ENCODE measurements around the gene TUBB3. TPM values are rescaled to one million over a fixed set of nuclear protein-coding genes. Genes with fewer than 3 reads are reported as not detected.

The TUBB3 gene
- total RNA-seq, 1 experiment from 2014 or later, result 79.6 TPM

DNA sequence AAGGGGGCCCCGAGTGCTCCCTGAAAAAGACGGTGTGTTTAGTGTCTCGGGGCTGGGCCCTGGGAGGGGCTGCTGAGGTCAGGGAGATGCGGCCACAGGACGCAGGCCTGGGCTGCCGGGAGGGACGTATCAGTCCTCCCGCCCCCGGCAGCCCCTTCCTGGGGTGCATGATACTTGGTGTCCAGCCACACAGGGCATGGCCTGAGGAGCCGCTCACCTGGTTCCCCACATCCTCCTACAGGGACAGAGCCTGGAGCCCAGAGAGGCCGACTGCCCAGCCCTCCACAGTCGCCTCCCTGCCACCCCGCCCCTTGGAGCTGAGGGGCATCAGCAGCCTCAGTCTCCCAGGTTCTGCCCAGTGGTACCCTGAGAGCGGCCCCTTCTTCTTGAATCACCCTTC is 13.4 kb downstream of the TUBB3 start:
- POLR2A ChIA-PET (ENCODE audit: unreplicated experiment), result no interaction called here
- CTCF ChIA-PET, result no interaction called here
- Histone ChIP-seq H3K79me2 (ENCODE audit: low read depth) (no peaks in the 10 kb centered on the region), H3K4me3 (no peak overlapping the region), H3K9me3 (ENCODE audit: insufficient read depth, low read depth) (no peaks in the 10 kb centered on the region), H3K36me3 (ENCODE audit: low read depth) (no peaks in the 10 kb centered on the region), H3K27ac (no peak overlapping the region), H3F3A (ENCODE audit: insufficient read depth, low read depth) (no peaks in the 10 kb centered on the region), H3K9me2 (ENCODE audit: insufficient read depth) (no peaks in the 10 kb centered on the region), H4K20me1 (ENCODE audit: insufficient read depth) (no peaks in the 10 kb centered on the region), H3K4me1 (replicated peaks; ENCODE audit: insufficient read depth) (no peaks in the 10 kb centered on the region), H2AFZ (no peak overlapping the region), H3K4me2 (no peak overlapping the region), H3K27me3 (ENCODE audit: insufficient read depth, low read depth) (0 out of 2 replicates have a peak, but pooled peaks cover 6% of the 10 kb centered on the region)
- intact Hi-C loops (cut with micrococcal nuclease; ENCODE audit: unreplicated experiment), result no loop called here
- TF ChIP-seq CTCF (conservative IDR thresholded peaks at IDR 0.05), result no peak
- no peak for TF ChIP-seq EZH2 (IDR thresholded peaks at IDR 0.05; ENCODE audit: low read depth)
- BruUV-seq (replicated peaks), result no TSS peak
- DNase-seq, result no peak

DNA sequence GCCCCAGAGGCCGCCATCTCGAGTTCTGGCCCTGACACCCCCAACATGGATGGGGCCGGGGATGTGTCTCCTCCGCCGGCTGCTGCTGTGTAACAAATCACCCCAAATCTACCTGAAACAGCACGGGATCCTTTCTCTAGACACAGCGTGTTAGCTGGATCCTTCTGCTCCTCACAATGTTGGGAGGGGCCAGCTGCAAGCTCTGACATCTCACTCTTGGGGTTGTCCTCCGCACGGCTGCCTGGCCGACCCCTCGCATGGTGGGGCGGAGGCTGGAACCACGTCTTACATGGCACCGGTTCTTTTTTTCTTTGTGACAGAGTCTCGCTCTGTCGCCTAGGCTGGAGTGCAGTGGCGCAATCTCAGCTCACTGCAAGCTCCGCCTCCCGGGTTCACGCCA is 13.8 kb downstream of the TUBB3 start:
- 0 out of 2 replicates have a peak, but pooled peaks cover 9% of the 10 kb centered on the region for H3K27me3 ChIP-seq (ENCODE audit: insufficient read depth, low read depth)
- no peak overlapping the region for H3K4me3 ChIP-seq
- no TSS peak for BruUV-seq (replicated peaks)
- H3K36me3 ChIP-seq (ENCODE audit: low read depth), result no peaks in the 10 kb centered on the region
- intact Hi-C loops (cut with micrococcal nuclease; ENCODE audit: unreplicated experiment), result no loop called here
- DNase-seq, result no peak
- no peaks in the 10 kb centered on the region for H3K79me2 ChIP-seq (ENCODE audit: low read depth)
- H2AFZ ChIP-seq, result no peak overlapping the region
- ChIA-PET POLR2A (ENCODE audit: unreplicated experiment) (no interaction called here), CTCF (no interaction called here)
- no peaks in the 10 kb centered on the region for H3K9me2 ChIP-seq (ENCODE audit: insufficient read depth)
- no peak overlapping the region for H3K4me2 ChIP-seq
- H3K4me1 ChIP-seq (replicated peaks; ENCODE audit: insufficient read depth), result no peaks in the 10 kb centered on the region
- TF ChIP-seq CTCF (conservative IDR thresholded peaks at IDR 0.05) (no peak), EZH2 (IDR thresholded peaks at IDR 0.05; ENCODE audit: low read depth) (no peak)
- no peaks in the 10 kb centered on the region for H3F3A ChIP-seq (ENCODE audit: insufficient read depth, low read depth)
- no peaks in the 10 kb centered on the region for H3K9me3 ChIP-seq (ENCODE audit: insufficient read depth, low read depth)
- no peak overlapping the region for H3K27ac ChIP-seq
- no peaks in the 10 kb centered on the region for H4K20me1 ChIP-seq (ENCODE audit: insufficient read depth)

DNA sequence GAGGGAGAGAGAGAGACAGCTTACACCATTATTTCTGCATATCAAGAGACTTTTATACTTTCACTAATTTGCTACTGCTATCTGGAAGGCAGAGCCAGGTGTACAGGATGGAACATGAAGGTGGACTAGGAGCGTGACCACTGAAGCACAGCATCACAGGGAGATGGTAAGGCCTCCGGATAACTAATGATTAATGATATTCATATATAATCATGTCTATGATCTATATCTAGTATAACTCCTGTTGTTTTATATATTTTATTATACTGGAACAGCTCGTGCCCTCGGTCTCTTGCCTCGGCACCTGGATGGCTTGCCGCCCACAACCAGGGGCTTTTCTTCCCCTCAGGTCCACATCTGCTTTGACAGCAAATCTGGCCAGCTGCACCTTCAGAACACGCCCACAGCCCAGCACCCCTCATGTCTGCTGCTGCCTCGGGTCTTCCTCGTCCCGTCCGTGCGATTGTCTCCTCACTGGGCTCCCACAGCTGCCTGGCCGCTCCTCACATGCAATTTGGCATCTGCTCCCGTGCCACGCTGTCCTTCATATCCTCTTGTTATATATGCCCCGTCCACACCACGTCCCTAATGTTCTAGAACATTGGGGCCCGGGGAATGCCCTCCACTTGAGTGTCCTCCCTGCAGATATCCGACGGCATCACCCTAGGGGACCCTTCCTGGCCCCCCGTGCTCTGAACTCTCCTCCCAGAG is 15.2 kb downstream of the TUBB3 start:
- POLR2A ChIA-PET (ENCODE audit: unreplicated experiment), result interaction anchor here (0.6 kb wide), 1 partner anchor 62 kb away, joined by 5 read pairs; no protein-coding TSS in a partner anchor
- intact Hi-C loops (cut with micrococcal nuclease; ENCODE audit: unreplicated experiment), result no loop called here

More for the DNA sequence above, 15.2 kb downstream of the TUBB3 start:
- H3K9me3 ChIP-seq (ENCODE audit: insufficient read depth, low read depth), result no peaks in the 10 kb centered on the region
- CTCF ChIA-PET, result no interaction called here
- no peaks in the 10 kb centered on the region for H3K4me1 ChIP-seq (replicated peaks; ENCODE audit: insufficient read depth)
- H3K27me3 ChIP-seq (ENCODE audit: insufficient read depth, low read depth), result peaks cover 17% of the 10 kb centered on the region; the same call in 1 of the 2 replicates
- no peak overlapping the region for H3K4me2 ChIP-seq
- H2AFZ ChIP-seq, result no peak overlapping the region
- no peak for DNase-seq
- TF ChIP-seq EZH2 (IDR thresholded peaks at IDR 0.05; ENCODE audit: low read depth) (no peak), CTCF (conservative IDR thresholded peaks at IDR 0.05) (no peak)
- no peaks in the 10 kb centered on the region for H3K79me2 ChIP-seq (ENCODE audit: low read depth)
- H3K4me3 ChIP-seq, result no peak overlapping the region
- no peak overlapping the region for H3K27ac ChIP-seq
- H3F3A ChIP-seq (ENCODE audit: insufficient read depth, low read depth), result no peaks in the 10 kb centered on the region
- no peaks in the 10 kb centered on the region for H4K20me1 ChIP-seq (ENCODE audit: insufficient read depth)
- H3K36me3 ChIP-seq (ENCODE audit: low read depth), result no peaks in the 10 kb centered on the region
- BruUV-seq (replicated peaks), result no TSS peak
- H3K9me2 ChIP-seq (ENCODE audit: insufficient read depth), result no peaks in the 10 kb centered on the region

Measured in PC-9 (cell line).